Caco-2 (cell line): Measurements from ENCODE around the gene COX6A2. TPM values are rescaled to one million over a fixed set of nuclear protein-coding genes. Genes with fewer than 3 reads are reported as not detected.

ENCODE experiments used
- BruUV-seq: library from RNA; stranded (reverse); fragments of 400-500 nt; replicated peaks from 2 replicates; lab custom pipeline; 2021; lab: Mats Ljungman, UMichigan
- CTCF ChIA-PET: fragments of 300-600 bp; sonication (Branson Sonifier 250); formaldehyde crosslinking; loops from one replicate; lab custom pipeline; 2022; ENCODE audit warnings: antibody characterized with exemption; lab: Charles Lee
- POLR2A ChIA-PET: fragments of 300-600 bp; sonication (Branson Sonifier 250); formaldehyde crosslinking; loops from one replicate; lab custom pipeline; 2022; ENCODE audit warnings: antibody characterized with exemption; lab: Charles Lee
- DNase-seq, 2 experiments: peaks; one replicate each; pipeline versions ENCODE4 v3.0.0 to v3.0.0-alpha.2; 2020 to 2022
- H3K27me3 ChIP-seq: replicated peaks from 2 replicates; pipeline ENCODE4 v1.6.0; 2011; ENCODE audit warnings: low read length; ENCODE audit not compliant: control insufficient read depth, insufficient read depth
- H3K36me3 ChIP-seq: 2 replicates; pipeline ENCODE4 v1.5.1; 2011; ENCODE audit warnings: low read length; ENCODE audit not compliant: control insufficient read depth, insufficient read depth
- H3K4me1 ChIP-seq: fragments of 250-450 bp; sonication (Bioruptor Pico); 2 replicates; pipeline ENCODE4 v1.5.1; 2020; ENCODE audit warnings: mild to moderate bottlenecking
- H3K4me3 ChIP-seq: 2 replicates; pipeline ENCODE4 v1.5.1; 2011; ENCODE audit warnings: low read depth, mild to moderate bottlenecking, control low read depth, low read length
- H3K9me3 ChIP-seq: fragments of 250-450 bp; sonication (Bioruptor Pico); 2 replicates; pipeline ENCODE4 v1.5.1; 2020; ENCODE audit warnings: mild to moderate bottlenecking, moderate library complexity
- H3K27ac Mint-ChIP-seq: one replicate; pipeline ENCODE4 v1.8.0; 2022; ENCODE audit warnings: mixed read lengths; ENCODE audit not compliant: unreplicated experiment
- H3K27me3 Mint-ChIP-seq: one replicate; pipeline ENCODE4 v1.8.0; 2022; ENCODE audit warnings: mixed read lengths; ENCODE audit not compliant: insufficient read depth, unreplicated experiment
- H3K36me3 Mint-ChIP-seq: one replicate; pipeline ENCODE4 v1.8.0; 2022; ENCODE audit warnings: mild to moderate bottlenecking, mixed read lengths; ENCODE audit not compliant: insufficient read depth, unreplicated experiment
- H3K4me1 Mint-ChIP-seq: one replicate; pipeline ENCODE4 v1.8.0; 2022; ENCODE audit warnings: low read depth, mixed read lengths; ENCODE audit not compliant: unreplicated experiment
- H3K4me3 Mint-ChIP-seq: one replicate; pipeline ENCODE4 v1.8.0; 2022; ENCODE audit warnings: mild to moderate bottlenecking, moderate library complexity, mixed read lengths; ENCODE audit not compliant: unreplicated experiment
- H3K9me3 Mint-ChIP-seq: one replicate; pipeline ENCODE4 v1.8.0; 2022; ENCODE audit warnings: mixed read lengths; ENCODE audit not compliant: unreplicated experiment
- CTCF ChIP-seq, 2 experiments: fragments of 200-600 bp in 1 of 2; IDR thresholded peaks; 1 replicate in 1 of 2; 2 replicates in 1 of 2; pipeline versions ENCODE4 v1.5.1 to v1.8.0; 2011 to 2022; ENCODE audit warnings: antibody characterized with exemption in 1 of 2, control low read depth in 1 of 2, inconsistent platforms in 1 of 2, low read depth in 1 of 2, low read length in 1 of 2, mild to moderate bottlenecking in 1 of 2, moderate library complexity in 1 of 2; ENCODE audit not compliant: insufficient read depth in 1 of 2, severe bottlenecking in 1 of 2, unreplicated experiment in 1 of 2
- intact Hi-C: fragments of 100-400 bp; cut with micrococcal nuclease; formaldehyde crosslinking; loops from one replicate; pipeline ENCODE4 v1.10.0; 2022; ENCODE audit not compliant: unreplicated experiment
- total RNA-seq: library from RNA; stranded (reverse); gene quantifications from 2 replicates; pipeline ENCODE4 v1.2.3, GENCODE V29; 2022

The COX6A2 gene
- total RNA-seq, 1 experiment from 2014 or later: not detected

GRCh38 chr16:31470615-31471014, 42.5 kb upstream of the COX6A2 start:
- no peak overlapping the region for H3K27ac Mint-ChIP-seq
- no peaks in the 10 kb centered on the region for H3K9me3 Mint-ChIP-seq

GRCh38 chr16:31467858-31468257, 39.7 kb upstream of the COX6A2 start:
- H3K27me3 Mint-ChIP-seq: no peaks in the 10 kb centered on the region
- H3K4me1 Mint-ChIP-seq: peaks cover 14% of the 10 kb centered on the region
- POLR2A ChIA-PET: no interaction called here

More at GRCh38 chr16:31470615-31471014, 42.5 kb upstream of the COX6A2 start:
- POLR2A ChIA-PET: no interaction called here
- H3K4me1 Mint-ChIP-seq: peaks cover 19% of the 10 kb centered on the region
- no peak overlapping the region for H3K4me3 Mint-ChIP-seq
- CTCF ChIA-PET: no interaction called here
- H3K4me1 ChIP-seq: no peaks in the 10 kb centered on the region; the same call in 1 of the 2 replicates
- DNase-seq: no peak
- BruUV-seq: no TSS peak
- H3K9me3 ChIP-seq: no peaks in the 10 kb centered on the region
- H3K4me3 ChIP-seq: no peak overlapping the region
- no peaks in the 10 kb centered on the region for H3K36me3 ChIP-seq
- H3K27me3 ChIP-seq: no peaks in the 10 kb centered on the region
- TF ChIP-seq CTCF (IDR thresholded peaks at IDR 0.05; ENCODE audit: insufficient read depth in 1 of 2, low read depth in 1 of 2, low read length in 1 of 2, severe bottlenecking in 1 of 2, unreplicated experiment in 1 of 2): no peak
- no peaks in the 10 kb centered on the region for H3K27me3 Mint-ChIP-seq
- intact Hi-C loops: no loop called here
- H3K36me3 Mint-ChIP-seq: peaks cover 10% of the 10 kb centered on the region

GRCh38 chr16:31467151-31467773, 39.1 kb upstream of the COX6A2 start:
- peaks cover 1% of the 10 kb centered on the region; the same call in 1 of the 2 replicates for H3K36me3 ChIP-seq
- no peaks in the 10 kb centered on the region for H3K9me3 ChIP-seq
- no peaks in the 10 kb centered on the region for H3K9me3 Mint-ChIP-seq
- no peaks in the 10 kb centered on the region; the same call in 1 of the 2 replicates for H3K4me1 ChIP-seq
- peaks cover 8% of the 10 kb centered on the region for H3K4me1 Mint-ChIP-seq
- TF ChIP-seq CTCF (IDR thresholded peaks at IDR 0.05; ENCODE audit: insufficient read depth in 1 of 2, low read depth in 1 of 2, low read length in 1 of 2, severe bottlenecking in 1 of 2, unreplicated experiment in 1 of 2): no peak
- no peak overlapping the region for H3K27ac Mint-ChIP-seq
- POLR2A ChIA-PET: no interaction called here
- BruUV-seq: no TSS peak
- H3K4me3 Mint-ChIP-seq: no peak overlapping the region
- intact Hi-C loops: no loop called here
- DNase-seq: no peak
- no peaks in the 10 kb centered on the region for H3K27me3 Mint-ChIP-seq
- H3K36me3 Mint-ChIP-seq: peaks cover 32% of the 10 kb centered on the region
- no peak overlapping the region for H3K4me3 ChIP-seq
- CTCF ChIA-PET: no interaction called here
- no peaks in the 10 kb centered on the region for H3K27me3 ChIP-seq

More at GRCh38 chr16:31467858-31468257, 39.7 kb upstream of the COX6A2 start:
- no peaks in the 10 kb centered on the region for H3K9me3 Mint-ChIP-seq
- no peak overlapping the region for H3K27ac Mint-ChIP-seq
- Histone ChIP-seq H3K27me3 (no peaks in the 10 kb centered on the region), H3K9me3 (no peaks in the 10 kb centered on the region), H3K36me3 (peaks cover 1% of the 10 kb centered on the region; the same call in 1 of the 2 replicates), H3K4me1 (no peaks in the 10 kb centered on the region; the same call in 1 of the 2 replicates), H3K4me3 (no peak overlapping the region)
- no peak for TF ChIP-seq CTCF (IDR thresholded peaks at IDR 0.05; ENCODE audit: insufficient read depth in 1 of 2, low read depth in 1 of 2, low read length in 1 of 2, severe bottlenecking in 1 of 2, unreplicated experiment in 1 of 2)
- peaks cover 34% of the 10 kb centered on the region for H3K36me3 Mint-ChIP-seq
- no peak overlapping the region for H3K4me3 Mint-ChIP-seq
- no TSS peak for BruUV-seq
- intact Hi-C loops: no loop called here
- CTCF ChIA-PET: no interaction called here
- DNase-seq: no peak
